ENCODE measurements around the gene OTOP2.
"Not testable (repeated sequence)": the region's sequence is repeated elsewhere in the genome, so short reads cannot be mapped to it uniquely, and the experiment has no call there.

Gene OTOP2

DNA sequence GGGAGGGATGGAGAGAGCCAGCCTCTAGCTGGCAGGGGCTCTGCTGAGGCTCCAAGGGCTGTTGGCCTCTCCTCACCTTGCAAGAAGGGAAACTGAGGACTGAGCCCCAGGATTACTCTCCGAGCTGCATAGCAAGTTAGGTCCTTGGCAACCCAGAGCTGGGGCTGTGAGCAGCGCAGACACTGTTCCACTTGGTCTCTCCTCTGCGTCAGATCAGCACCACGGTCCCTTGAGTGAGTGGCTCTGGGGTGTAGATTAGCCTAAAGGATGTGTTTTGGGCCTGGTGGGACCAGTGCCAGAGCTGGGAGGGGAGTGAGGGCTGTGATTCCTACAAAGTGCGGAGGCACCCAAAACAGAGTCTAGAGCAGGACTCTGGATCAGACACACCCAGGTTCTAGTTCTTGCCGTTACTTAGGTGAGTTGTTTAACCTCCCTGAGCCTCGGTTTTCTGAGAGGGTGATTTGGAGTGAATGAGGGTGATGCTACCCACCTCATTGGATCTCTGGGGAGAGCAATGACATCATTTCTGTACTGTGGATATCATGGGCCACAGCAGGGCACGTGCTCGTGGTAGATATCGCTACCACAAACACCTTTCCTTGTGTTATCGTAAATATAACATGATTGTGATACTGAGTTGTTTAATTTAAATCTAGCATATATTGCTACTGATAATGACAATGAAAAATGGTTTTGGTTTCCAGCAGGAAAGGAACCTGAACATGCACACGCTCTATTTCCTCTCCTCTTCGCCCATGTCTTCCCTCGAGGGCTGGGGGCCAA is 22.5 kb upstream of the OTOP2 start:
- FAIRE-seq: no peak

DNA sequence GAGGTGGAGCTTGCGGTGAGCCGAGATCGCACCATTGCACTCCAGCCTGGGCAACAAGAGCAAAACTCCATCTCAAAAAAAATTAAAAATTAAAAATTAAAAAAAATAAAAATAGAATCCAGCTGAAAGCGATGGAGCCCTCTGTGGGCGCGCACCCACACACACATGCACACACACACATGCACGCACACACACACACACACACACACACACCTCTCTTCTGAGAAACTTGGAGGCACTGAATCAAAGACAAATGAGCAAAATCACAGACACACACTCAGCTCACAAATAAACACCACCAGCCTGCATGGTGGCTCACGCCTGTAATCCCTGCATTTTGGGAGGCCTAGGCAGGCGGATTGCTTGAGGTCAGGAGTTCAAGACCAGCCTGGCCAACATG is 21.0 kb upstream of the OTOP2 start:
- FAIRE-seq: no peak

DNA sequence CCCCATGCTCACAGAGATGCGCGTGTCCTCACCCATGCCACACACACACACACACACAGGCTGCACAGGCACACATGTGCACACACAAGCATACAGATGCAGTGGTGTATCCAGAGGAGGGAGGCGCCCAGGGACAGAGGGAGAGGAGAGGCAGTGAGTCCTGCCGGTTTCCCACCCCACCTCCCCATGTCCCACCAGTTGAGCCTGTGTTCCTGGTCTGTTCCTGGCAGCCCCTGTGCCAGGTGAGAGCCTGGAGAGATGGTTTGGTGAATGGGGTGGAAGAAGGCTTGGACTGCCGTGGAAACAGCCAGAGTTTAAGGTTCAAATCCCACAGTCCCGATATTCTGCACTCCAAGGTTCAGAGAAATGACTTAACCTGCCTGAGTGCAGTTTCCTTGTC is 20.4 kb upstream of the OTOP2 start:
- FAIRE-seq: no peak

DNA sequence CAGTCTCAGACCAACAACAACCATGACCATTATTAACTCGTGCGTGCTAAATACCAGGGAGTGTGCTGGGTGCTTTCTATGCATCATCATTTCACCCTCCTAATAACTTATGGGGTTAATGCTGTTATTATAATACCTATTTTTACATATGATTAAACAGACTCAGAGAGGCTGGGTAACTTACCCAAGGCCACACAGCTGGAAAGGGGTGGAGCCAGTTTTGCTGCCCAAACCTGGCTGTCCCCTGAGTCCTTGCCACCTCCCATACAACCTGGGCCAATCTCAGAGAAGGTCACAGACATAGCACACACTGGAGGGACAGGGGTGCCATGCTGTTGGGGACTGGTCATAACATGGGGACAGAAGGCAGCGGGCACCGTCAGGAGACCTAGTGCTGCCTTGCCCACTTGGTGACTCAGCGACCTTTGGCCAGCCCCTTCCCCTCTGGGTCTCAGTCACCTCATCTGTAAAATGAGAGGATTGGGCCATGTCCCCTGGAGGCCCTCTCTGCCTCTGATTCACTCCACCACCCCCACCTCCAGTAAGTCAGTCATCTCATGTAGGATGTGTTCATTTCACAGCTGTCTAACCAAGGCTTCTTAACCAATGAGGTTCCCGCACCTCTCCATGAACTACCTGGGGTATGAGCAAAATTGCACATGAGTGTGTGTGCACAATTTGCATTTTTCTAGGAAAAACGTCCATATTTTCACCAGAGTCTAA is 19.2 kb upstream of the OTOP2 start:
- FAIRE-seq: no peak

DNA sequence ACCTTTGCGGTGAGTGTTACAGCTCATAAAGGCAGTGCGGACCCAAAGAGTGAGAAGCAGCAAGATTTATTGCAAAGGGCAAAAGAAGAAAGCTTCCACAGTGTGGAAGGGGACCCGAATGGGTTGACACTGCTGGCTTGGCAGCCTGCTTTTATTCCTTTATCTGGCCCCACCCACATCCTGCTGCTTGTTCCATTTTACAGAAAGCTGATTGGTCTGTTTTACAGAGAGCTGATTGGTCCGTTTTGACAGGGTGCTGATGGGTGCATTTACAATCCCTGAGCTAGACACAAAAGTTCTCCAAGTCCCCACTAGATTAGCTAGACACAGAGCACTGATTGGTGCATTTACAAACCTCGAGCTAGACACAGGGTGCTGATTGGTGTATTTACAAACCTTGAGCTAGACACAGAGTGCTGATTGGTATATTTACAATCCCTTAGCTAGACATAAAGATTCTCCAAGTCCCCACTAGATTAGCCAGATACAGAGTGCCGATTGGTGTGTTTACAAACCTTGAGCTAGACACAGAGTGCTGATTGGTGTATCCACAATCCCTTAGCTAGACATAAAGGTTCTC is 17.8 kb upstream of the OTOP2 start:
- not testable (repeated sequence) for FAIRE-seq

DNA sequence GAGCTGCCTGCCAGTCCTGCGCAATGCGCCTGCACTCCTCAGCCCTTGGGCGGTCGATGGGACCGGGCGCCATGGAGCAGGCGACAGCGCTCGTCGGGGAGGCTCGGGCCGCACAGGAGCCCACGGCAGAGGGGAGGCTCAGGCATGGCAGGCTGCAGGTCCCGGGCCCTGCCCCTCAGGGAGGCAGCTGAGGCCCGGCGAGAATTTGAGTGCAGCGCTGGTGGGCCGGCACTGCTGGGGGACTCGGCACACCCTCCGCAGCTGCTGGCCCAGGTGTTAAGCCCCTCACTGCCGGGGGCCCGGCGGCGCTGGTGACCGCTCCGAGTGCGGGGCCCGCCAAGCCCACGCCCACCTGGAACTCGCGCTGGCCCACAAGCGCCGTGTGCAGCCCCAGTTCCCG is 17.1 kb upstream of the OTOP2 start:
- FAIRE-seq: no peak

DNA sequence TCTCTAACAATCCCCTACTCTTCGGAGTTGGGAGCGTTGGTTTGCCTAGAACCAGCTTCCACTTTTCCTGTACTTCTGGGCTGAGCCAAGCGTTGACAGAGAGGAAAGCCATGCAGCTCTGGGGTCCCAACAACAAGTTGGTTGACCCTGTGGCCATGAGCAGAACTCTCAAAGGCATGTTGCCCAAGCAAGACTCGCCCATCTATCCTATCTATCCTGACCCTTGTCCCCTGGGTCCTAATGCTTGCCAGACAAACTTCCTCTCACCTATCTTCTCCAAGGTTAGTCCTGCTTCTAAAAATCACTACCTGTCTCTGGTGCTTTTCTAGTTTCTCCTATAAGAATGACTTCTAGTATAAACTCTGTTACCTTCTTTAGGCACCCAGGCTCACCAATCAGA is 15.0 kb upstream of the OTOP2 start:
- not testable (repeated sequence) for FAIRE-seq

DNA sequence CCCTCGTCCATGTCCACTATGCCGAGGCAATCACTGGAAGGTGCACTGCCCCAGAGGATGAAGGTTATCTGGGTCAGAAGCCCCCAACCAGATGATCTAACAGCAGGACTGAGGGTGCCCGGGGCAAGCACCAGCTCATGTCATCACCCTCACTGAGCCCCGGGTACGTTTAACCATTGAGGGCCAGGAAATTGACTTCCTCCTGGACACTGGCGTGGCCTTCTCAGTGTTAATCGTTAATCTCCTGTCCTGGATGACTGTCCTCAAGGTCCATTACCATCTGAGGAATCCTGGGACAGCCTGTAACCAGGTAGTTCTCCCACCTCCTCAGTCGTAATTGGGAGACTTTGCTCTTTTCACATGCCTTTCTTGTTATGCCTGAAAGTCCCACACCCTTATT is 12.7 kb upstream of the OTOP2 start:
- not testable (repeated sequence) for FAIRE-seq

DNA sequence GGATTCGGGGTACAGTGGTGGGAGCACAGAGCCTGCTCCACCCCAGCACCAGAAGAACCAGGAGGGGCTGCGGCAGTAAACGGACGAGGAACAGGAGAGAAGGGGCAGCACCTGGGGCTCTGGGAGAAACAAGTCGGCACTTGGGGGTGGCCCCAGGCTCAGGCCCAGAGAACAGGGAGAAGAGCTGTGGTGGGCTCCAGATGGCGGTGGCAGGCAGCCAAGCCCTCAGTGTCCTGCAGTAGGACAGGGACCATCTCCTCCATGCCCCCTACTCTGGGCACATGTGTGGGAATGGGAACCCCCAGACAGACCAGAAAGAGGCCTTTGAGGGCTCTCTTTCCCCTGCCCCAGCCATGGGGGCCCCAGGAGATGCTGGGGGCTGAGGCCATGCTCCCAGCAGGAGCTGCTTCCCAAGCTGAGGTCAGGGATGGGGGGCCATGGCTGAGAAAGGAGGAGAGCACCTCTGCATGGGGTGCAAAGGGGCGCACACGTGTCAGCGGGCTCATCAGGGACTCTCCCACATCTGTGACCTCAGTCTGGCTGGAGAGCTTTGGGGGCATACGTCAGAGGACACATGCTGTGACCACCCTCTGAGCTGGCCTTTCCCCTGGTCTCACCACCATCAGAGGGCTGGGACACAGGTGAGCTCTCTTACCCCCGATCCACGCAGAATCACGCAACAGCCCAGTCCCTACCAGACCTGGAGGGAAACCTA is 7.8 kb upstream of the OTOP2 start:
- FAIRE-seq: no peak

DNA sequence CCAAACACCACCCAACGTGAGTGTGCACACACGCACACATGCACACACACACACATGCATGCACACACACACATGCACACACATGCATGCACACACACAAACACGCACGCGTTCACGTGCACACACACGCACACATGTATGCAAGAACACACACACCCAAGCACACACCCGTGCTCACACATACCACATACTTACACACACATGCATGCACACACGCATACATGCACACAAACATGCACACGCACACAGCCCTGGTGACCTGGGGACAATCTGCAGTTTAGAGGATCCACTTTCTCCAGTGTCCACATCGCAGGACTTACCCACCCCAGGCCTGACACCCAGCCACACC is 7.2 kb upstream of the OTOP2 start:
- FAIRE-seq: no peak

DNA sequence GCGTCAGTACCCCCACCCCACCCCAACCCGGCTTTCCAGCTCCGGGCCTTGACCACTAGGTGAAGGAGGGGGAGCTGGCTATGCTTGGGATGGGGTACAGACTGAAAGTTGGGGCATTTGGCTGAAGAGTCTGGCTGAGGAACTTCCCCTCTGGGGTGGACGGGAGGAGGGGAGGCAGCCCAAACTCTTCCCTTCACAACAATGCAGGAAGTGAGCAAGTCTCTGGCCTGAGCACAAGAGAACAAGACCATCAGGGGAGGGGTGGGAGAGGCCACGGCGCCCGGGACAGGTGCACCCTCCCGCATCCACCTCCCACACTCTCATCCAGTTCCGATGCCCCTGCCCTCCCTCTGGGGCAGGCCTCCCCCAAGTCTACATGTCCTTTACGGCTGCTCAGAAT is 6.6 kb upstream of the OTOP2 start:
- no peak for FAIRE-seq

DNA sequence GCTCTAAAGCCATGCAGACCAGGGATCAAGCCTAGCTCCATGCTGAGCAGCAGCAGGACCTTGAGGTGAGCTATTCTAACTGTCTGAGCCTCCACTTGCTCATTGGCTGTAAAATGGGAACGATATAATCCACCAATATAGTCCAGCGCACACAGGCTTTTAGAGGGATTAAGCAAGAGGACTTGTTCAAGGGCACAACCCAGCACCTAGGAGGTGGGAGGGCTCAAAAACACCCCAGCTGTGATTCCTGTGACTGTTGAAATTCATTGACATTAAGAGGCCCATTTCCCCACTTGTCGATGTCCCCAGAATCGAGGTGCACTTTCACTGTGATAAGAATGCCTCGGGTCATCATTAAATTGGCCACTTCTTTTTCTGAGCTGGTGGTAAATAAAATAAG is 5.2 kb upstream of the OTOP2 start:
- FAIRE-seq: no peak

DNA sequence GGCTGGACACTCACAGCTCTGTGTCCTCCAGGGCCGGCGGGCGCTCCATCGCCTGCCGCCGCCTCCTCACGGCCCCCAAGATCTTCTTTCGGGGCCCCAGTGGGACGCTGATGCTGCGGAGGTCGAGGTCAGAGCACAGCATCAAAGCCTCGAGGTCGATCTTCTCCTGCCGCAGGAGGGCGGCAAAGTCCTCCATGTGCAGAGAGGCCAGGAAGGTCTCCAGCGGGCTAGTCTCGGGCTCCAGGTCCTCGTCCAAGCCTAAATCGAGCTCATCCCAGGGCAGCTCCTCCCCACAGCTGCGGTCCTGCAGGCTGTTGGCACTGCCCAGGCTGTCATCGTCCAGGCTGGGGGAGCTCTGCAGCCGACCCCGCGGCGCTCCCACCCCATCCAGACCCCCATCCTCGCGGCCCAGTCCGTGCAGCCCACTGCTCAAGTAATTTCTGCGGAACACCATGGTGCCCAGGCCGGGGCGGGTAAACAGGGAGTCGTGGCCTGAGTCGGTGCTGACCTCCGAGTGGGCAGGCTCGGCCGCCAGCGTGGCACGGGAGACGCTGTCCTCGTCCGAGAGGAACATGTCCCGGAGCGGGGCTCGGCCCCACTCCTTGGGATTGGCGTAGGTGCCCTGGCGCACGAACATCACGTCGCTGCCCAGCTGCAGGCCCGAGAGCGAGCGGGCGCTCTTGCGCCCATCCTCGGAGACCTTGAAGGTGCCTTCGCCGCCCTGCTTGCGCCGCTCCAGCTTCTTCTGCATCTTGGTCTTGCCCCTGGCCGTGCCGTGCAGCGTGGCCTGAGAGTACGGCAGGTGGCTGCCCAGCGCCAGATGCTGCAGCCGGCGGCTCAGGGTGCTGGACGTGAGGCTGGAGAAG is 4.4 kb upstream of the OTOP2 start:
- no peak for FAIRE-seq

DNA sequence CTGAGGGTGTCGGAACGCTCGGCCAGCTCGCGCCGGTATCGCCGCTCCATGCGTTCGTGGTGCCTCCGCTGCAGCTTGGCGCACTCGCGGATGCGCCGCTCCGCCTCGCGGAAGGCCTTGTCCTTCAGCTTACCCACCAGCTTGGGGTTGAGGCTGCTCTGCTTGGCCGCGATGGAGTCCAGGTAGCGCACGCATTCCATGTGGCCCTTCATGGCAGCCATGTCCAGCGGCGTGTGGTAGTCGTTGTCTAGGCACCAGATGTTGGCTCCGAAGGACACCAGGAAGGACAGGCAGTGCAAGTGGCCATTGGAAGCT is 3.8 kb upstream of the OTOP2 start:
- no peak for FAIRE-seq

DNA sequence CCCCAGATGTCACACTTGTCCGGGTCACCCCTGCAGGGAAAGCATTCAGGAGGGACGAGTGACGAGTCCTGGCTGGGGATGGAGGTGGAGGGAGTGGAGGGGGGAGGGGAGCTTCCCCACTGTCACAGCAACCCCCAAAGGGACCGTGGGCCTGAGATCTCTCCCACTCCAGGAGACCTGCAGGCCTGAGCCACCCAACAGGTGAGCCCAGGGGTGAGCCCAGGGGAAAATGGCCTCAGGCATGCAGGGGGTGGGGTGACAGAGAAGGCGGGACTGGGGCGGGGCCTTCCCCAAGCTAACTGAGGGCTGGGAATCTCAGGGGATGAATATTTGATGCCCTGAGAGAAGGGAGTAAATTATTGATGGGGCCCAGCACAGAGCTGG is 3.4 kb upstream of the OTOP2 start:
- FAIRE-seq: no peak

DNA sequence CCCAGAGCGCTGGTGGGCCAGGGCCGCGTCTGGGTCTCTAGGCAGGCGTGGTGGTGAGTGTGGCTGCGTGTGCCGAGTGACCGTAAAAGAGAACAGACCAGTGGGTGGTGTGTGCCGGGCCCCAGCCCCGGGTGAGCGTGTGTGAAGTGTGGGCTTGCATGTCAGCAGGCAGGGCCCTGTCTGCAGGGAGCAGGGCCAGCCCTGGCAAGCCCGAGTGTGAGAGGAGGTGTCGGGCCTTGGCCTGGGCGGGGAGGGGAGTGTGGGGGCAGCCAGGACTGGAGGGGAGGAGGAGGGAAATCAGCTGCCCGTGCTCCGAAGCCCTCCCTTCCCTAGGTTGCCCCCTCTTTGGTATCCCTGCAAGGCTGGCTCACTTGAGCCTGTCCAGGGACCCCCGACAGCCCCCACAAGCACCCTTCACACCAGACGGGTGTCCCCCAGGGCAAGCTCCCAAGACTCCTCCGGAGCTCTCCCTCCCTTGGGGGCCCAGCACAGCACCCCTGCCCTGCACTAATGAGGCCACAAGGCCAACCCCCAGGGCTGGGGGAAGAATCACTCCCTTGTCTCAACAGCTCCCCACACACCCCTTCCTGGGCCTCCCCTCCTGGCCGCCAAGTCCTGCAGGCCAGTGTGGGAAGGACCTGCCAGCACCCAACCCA is 2.9 kb upstream of the OTOP2 start:
- FAIRE-seq: no peak

DNA sequence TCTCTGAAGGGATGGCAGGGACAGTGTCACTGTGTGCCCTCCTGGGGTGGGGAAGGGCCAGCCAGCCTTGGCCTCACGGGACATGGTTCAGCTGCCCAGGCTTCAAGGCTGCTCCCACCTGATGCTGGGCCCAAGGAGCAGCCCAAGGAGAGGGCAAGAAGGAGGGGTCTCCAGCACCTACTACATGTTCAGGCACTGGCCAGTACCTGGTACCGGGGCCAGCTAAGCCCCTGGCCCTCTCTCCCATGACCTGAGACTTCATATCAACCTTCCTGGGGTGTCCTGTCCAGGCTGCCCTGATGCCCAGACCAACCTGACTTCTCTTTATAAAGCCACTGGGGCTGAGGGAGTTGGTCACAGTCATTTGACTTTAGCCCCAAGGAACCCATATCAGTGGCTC is 2.3 kb upstream of the OTOP2 start:
- no peak for FAIRE-seq

DNA sequence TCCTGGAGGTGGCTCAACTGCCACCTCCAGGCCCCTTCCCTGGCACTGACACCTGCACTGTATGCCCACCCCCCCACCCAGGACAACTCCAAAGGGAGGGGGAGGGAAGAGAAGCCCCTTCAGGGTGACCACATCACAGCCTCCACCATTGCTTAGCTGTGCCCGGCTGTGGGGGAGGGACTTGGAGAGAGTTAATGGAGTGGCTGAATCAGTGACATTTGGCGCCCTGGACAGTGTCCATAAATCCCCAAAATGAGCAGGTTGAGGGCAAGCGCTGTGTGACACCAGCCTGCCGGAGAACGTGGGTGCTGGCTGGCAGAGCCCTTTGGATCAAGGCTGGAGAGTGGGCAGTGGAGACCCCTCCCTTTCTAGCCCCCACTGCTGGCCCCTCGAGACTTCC is 1.9 kb upstream of the OTOP2 start:
- FAIRE-seq: no peak

DNA sequence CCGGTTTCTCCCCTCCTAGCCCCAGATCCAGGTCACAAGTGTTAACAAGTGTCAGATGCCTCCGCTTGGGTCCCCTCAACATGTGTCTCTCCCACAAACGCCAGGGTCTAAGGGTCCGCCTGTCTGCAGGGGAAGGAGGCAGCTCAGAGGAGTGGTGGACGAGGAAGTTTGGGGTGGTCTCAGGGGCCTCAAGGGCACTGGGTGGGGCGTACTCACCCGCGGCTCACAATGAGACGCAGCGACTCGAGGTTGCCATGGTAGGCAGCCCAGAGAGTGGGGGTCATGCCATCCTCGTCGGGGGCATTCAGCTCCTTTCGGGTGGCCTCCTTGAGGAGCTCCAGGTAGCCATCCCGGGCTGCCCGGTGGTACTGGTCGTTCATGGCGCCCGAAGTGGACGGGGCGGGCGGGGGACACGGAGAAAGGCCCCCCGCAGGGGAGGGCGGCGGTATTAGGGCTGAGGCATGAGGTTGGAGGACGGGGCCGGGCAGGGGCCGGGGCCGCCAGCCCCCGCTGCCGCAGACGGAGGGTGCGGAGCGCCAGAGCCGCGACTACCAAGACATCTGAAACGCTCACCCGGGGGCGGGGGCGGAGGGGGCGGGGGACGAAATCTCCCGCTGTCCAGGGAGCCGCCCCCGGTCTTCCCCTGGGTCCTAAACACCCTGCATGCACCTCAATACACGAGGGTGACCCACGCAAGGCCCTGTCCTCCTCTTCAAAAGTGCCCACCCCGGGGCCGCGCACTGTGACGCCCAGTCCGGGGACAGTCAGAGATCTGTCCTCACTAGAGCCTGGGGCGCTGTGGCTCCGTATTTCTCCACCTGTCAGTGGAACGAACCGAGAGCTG is 1.2 kb upstream of the OTOP2 start, which contains the start of gene USH1G:
TSS of gene USH1G (minus strand) at position 562 of the 844 bp plus-strand sequence. CDS start at position 380, 182 bp downstream.
- no peak for FAIRE-seq

DNA sequence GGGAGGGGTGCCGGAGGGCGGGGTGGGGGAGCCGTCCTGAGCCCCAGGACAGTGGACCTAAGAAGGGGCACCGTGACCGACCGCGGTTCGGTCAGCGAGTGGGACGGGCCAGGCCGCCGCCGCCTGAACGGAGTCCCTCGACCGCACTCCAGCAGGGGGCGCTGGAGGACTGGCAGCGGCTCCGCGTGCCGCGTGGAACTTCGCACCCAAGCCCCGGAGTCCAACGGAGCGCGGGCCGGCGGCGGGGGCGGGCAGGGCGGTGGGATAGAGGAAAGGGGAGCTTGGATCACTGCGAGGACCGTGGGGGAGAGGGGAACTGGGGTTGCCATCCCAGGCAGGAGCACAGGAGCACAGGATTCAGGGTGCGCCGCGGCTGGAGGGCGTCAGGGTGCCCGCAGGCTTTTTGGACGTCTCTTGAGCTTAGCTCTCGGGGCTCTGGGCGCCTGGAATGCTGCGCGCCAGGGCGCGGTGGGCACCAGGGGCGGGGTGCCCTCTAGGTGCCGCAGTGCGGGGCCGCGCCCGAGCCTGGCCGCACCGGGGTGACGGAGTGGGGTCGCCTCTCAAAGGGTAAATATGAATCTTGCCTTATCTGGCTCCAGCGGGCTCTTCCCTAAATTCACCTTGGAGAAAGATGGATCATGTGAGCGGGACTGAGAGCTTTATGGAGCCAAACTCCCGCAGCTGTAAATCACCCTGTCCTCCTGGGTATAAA is 379 bp upstream of the OTOP2 start:
- FAIRE-seq: no peak

DNA sequence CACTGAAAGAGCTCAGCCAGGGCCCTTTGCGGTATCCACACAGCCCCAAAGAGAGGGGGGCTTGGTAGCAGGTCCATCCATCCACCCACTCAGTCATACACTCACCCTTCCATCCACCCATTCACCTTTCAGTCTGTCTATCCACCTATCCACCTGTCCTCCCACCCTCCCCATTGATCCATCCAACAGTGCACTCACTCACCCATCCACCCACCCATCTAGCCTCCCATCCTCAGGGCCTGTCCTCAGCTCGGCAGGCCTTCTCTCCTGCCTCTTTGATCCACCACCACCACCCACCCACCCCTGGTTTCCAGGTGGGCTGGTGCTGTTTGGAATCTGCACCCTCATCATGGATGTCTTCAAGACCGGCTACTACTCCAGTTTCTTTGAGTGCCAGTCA is 1.2 kb downstream of the OTOP2 start:
- FAIRE-seq: no peak
